Uterus (tissue), 2 donors: ENCODE results near the gene LIPN.

ENCODE experiments used
- POLR2A ChIP-seq, 2 donors: fragments of 450-650 bp; IDR thresholded peaks; one replicate each; pipeline ENCODE4 v1.6.1; 2016; ENCODE audit warnings: antibody characterized with exemption in 2 of 2, mild to moderate bottlenecking in 1 of 2, moderate library complexity in 1 of 2
- TF ChIP-seq, protein P1 (sequence below), 4 experiments: fragments of 200-600 bp in 2 of 4; fragments of 450-650 bp in 2 of 4; sonication (generic) in 2 of 4; IDR thresholded peaks; one replicate each; pipeline ENCODE4 v1.5.1; 2016 to 2019; ENCODE audit warnings: antibody characterized with exemption in 4 of 4, mild to moderate bottlenecking in 2 of 4, moderate library complexity in 1 of 4

DNA sequence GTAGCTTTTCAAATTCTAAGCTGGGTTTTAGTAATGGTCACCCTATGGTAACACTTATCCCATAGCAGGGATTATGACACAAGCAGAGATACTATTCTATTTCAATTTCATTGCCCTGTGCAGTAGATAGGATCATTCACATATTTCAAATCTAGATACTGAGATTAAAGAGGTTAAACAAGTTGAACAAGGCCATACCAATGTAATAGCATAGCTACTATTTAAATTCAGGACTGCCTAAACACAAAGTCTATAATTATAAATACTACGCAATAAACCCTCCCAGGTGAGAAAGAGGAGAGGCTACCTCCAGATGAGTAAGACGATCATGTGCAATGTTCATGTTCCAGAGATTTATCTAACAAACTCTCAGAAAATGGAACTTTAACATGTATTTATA is 43.8 kb downstream of the LIPN start:
- TF ChIP-seq, protein P1, sequence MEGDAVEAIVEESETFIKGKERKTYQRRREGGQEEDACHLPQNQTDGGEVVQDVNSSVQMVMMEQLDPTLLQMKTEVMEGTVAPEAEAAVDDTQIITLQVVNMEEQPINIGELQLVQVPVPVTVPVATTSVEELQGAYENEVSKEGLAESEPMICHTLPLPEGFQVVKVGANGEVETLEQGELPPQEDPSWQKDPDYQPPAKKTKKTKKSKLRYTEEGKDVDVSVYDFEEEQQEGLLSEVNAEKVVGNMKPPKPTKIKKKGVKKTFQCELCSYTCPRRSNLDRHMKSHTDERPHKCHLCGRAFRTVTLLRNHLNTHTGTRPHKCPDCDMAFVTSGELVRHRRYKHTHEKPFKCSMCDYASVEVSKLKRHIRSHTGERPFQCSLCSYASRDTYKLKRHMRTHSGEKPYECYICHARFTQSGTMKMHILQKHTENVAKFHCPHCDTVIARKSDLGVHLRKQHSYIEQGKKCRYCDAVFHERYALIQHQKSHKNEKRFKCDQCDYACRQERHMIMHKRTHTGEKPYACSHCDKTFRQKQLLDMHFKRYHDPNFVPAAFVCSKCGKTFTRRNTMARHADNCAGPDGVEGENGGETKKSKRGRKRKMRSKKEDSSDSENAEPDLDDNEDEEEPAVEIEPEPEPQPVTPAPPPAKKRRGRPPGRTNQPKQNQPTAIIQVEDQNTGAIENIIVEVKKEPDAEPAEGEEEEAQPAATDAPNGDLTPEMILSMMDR (IDR thresholded peaks at IDR 0.05), result no peak
- TF ChIP-seq POLR2A (IDR thresholded peaks at IDR 0.05), result no peak
